Measurements from ENCODE around the gene JPH4.
"Not testable (repeated sequence)": the region's sequence is repeated elsewhere in the genome, so short reads cannot be mapped to it uniquely, and the experiment has no call there.

The JPH4 gene

DNA sequence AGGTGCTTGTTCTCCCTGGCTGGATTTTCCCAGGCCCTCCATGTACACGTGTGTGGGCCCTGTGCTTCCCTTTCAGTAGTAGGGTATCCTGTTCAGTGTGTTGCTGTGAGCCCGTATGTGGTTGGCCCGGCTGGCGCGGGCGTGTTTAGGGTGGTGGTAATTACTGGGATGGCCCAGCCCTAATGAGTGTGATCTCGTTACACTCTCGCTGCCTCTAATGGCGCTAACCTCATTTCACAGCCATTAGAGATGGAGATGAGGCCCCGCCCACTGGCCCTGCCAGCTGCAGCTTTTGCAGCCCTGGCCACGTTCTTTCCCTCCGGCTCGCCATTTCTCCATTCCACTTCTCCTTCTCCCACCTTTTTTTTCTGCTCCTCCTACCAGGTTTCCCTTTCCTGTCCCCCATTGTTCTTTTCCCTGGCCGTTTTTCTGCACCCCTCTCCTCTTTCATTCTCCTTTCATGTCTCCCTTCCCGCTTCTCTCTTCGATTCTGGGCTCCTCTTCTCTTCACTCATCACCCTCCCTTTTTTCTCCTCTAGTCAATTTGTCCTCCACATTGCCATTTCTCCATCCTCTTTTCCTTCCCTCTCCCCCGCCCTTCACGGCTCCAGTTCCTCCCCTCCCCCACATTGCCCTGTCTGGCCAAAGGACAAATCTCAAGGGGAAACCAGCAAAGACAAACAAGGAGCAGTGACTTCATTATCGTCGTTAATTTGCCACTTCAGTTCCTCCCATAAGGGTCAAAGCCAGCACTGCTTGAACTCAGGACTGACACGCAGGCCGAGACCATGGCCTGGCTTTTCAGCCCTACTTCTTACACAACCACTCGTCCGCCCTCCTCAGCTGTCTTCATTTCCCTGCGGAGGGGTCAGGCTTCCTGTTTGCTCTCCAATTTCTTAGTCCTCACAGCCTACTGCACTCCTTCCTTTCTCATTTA lies 33.8 kb downstream of the JPH4 start:
- DNase-seq, result peak; percentile 98

DNA sequence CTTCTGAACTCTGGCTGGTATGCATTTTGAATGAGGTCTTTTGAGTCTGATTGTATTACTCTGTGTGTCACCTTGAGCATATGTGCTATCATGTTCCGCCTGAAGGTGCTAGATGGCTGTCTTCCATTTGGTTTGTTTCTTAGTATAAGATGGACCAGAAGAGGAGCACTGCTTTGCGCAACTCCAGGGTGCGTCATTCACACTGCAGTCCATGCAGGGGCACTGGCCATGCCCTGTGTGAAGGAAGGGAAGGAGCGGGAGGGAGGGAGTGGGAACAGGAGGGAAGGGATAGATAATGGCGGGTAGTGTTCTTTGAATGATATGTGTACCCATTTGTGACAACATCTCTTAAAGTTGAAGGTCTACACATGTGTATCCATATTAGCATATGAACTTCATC lies 35.2 kb downstream of the JPH4 start:
- no peak for DNase-seq

DNA sequence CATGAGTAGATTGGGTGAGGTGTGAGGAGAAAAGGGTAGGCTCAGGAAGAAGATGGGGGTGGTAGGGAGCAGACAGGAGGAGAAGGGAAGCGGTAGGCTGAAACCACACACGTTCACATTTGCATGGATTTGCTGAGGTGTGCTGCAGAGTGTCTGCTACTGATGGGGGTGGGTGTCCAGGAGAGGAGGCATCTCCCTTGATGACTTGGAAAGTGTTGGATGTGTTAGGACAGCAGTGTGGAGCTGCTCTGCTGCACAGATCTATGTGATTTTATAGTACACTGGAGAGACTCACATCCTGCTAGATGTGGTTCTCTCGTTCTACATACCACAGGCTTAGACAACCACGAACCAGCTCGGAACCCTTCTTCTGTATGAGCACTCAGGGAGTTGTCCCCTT lies 36.3 kb downstream of the JPH4 start:
- no peak for DNase-seq

DNA sequence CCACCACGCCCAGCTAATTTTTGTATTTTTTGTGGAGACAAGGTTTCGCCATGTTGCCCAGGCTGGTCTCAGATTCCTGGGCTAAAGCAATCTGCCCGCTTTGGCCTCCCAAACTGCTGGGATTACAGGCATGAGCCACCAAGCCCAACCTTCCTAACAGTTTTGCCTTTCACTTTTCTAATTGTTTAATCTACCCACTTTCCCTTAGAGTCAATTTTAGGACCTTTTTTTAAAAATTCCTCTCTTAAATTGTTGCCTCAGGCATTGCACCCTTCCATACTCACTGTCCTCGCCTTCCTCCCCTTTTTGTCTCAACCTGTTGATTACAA lies 38.5 kb downstream of the JPH4 start:
- DNase-seq, result no peak

DNA sequence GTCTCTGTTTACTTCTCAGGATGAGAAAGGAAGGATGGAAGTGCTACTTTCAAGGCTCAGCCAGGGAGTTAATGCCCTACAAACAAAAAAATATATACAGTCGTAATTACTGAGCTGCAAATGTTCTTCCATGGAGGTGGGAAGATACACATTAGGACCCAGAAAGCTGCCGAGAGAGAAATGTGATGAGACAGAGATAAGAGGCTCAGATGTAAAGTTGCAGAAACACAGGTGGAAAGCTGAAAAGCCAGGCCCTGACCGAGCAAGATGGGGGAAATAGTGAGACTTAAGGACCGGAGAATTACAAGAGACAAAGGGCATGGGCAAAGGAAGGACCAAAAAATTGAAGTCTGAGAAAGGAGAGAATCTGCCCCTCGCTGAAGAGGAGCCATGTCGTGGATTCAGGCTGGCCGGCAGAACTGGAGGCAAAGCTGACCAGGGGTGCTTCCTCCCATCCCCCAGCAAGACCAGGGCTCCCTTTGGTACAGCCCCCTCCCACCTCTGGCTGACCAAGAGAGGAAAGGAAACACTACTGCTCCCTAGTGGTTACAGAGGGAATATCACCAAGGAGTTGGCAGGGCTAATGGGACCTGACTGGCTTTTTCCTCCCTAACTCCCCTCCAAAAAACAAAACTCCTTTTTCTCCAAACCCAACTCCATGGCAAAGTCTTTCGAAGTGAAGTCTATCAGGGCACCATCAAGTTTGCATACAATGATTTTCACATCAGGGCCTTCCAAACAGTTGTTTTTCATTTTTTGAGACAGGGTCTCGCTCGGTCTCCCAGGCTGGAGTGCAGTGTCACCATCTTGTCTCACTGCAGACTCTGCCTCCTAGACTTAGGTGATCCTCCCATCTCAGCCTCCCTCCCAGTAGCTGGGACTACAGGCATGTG lies 39.1 kb downstream of the JPH4 start:
- peak; percentile 18 for DNase-seq

DNA sequence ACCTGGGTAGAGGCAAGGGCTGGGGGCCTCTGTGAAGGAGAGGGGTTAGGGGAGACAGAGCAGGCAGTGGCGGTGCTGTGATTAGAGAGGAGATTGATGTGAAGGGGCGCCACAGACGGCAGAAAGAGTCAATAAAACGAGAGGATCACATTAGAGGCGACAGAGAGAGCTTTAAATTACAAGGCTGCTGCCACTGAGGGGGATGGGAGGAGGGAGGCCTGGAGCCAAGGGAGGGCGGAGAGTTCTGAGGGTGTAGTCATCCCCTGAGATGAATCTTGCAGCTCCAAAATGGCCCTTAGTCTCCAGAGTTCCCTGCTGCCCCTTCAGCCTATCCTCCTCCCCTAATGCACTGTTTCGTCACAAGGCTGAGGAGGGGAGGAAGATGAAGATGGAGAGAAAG lies 39.8 kb downstream of the JPH4 start:
- peak; percentile 62 for DNase-seq

DNA sequence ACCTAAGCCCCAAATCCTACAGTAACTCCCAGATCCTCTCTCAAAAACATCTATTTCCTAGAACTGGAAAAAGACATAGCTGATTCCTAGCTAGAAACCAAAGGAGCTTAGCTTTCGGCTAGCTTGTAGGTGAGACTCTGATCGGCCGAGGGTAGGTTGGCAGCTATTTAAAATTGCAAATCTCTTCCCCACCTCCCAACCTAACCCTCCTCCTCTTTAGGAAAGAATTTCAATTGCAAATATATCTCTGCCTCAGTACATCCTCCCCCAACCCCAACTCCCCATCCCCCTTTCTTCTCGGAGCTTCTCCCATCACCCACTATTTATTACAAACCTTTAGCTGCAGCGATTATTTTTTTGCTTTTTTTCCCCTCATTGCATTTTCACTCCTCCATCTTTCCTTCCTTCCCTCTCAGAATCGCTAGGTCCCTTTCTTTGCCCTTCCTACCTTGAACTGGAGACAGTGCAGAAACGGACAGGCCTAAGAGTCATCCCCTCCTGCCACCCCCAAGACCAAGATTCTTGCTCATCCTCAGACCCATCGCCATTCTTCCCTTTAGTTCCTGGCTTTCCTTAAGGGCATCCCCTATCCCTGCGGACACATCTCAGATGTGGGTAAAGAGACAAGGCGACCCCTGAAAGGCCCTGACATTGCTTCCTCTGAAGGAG lies 40.4 kb downstream of the JPH4 start:
- no peak for DNase-seq

DNA sequence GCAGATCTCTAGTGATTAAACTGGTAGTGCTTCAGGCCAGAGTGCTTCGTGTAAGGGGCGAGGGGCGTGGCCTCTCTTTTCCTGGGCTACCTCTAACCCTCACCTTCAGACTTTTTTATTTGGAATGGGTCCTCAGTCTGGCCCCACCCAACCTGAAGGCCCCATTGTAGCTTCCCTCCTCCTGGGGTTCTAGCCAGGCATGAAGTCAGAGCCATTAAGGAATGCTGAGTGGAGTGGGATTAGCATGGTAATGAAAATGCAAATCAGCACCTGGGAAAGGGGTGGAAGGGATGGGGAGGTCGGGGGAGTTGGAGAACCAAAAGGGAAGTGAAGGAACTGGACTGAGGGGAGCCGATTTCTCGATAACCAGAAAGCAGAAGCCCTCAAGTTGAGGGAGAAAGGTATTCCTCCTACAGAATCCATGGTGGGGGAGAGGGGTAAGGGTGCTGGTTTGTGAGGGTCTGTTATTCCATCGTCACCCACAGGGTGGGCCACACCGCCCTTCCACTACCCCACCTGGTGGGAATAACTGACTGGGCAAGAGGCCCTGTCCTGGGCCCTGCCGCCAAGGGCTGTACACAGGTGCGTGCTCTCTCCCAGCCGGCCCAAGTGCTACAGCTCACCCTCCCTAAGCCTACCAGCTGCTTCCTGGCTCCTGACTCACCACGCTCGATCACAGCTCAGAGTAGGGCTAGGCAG lies 41.1 kb downstream of the JPH4 start:
- DNase-seq, result no peak

DNA sequence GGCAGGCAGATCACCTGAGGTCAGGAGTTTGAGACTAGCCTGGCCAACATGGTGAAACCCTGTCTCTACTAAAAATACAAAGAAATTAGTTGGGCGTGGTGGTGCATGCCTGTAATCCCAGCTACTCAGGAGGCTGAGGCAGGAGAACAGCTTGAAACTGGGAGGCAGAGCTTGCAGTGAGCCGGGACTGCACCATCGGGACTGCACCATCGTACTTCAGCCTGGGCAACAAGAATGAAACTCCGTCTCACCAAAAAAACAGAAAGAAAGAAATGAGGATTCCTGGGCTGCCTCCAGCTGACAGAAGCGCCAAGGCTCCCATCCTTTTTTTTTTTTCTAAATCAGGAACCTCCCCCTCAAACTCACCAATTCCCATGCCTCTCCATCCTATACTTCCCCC lies 41.7 kb downstream of the JPH4 start:
- DNase-seq, result not testable (repeated sequence)

DNA sequence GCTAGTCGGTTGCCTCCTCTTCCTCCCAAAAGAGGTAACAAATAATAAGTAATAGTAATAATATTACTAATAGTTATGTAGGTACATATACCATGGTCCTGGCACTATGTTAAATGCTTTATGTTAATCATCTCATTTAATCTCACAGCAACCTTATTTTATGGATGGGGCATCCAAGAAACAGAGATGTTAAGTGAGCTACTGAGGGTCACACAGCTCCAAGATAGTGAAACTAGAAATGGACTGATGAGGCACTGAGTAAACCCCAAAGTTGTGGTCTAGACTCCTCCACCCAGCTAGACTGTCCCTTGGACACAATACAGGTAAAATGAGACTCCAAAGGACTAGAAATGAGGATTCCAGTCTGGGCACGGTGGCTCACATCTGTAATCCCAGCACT lies 42.1 kb downstream of the JPH4 start:
- no peak for DNase-seq

DNA sequence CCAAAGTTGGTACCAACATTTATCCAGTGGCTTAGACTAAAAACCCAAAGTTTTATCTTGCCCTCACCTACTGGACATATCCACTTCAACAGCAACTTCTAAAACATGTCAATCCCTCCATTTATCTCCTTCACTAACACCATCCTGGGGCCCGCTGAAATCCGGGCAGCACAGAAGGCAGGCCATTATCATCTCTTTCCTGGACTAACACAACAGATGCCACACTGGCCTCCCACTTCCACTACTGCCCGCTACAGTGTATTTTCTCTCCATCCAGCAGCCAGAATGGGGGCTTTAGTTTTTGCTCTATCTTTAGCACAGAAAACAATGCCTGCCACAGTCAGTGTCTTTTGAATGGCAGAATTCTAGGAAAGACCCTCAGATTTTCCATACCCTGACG lies 42.6 kb downstream of the JPH4 start:
- DNase-seq, result no peak

DNA sequence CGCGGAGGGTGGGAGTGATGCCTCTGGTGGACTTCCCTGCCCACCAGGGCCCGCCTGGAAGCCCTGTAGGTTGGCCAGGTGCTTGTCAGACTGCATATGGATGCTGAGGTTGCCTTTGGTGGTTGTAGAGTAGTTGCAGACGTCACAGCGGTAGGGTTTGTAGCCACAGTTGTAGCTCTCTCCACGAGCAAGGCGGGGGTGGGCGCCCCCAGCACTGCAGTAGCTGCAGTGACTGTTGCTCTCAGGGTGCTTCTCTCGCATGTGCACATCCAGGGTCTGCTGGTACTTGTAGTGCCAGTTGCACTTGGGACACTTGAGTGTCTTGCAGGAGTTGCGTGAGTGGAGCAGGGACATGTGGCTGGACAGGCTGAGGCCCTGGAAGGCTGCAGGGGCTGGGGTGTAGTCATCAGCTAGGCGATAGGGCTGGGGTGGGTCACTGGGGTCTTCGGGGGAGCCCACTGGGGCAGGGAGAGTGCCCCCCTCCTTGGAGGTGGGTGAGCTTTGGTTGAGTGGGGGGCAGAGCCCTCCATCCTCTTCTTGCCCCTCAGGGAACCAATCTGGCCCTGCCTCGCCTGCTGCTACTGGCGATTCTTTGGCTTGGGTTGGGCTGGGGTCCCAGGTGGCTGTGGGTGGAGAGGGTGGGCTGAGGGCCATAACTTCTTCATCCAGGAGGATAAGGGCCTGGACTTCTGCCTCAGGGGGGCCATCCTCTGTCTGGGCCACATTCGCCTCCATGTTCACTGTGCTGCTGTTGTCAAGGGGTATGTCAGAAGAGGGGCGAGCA lies 44.7 kb downstream of the JPH4 start:
- no peak for DNase-seq

DNA sequence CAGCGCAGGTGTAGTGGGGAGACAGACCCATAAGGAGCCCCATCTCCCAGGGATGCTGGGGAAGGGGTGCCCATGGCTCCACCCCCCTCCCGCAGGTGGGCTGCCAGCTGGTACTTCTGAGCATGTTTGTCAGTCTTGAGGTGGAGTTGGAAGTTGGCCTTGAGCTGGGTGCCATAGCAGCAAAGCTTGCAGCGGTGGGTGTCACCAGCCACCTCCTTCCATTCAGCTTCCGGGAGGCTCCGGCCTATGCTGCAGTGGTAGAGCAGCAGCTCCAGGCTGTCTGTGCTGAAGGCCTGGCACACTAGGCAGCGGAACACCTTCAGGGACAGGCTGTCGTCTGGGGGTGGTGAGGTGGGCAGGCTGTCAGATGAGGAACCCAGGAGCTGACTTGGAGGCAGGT lies 45.9 kb downstream of the JPH4 start:
- DNase-seq, result no peak

DNA sequence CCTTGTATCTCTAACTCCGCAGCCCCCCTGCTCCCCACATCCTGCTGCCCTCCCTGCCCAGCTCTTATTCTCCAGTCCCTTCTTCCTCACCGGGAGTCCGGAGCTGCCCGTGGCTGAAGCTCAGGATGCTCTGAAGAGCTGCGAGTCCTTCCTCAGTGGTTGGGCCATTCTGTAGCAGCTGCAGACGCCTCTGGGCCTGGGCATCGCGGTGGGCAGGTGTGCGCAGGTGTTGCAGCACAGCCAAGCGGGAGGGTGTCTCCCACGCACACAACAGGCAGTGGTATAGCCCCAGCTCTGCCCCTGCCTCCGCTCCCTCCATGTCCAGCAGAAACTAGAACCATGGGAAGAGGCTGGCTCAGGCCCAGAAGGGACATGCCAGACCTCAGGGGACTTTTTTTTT lies 47.2 kb downstream of the JPH4 start:
- DNase-seq, result no peak

DNA sequence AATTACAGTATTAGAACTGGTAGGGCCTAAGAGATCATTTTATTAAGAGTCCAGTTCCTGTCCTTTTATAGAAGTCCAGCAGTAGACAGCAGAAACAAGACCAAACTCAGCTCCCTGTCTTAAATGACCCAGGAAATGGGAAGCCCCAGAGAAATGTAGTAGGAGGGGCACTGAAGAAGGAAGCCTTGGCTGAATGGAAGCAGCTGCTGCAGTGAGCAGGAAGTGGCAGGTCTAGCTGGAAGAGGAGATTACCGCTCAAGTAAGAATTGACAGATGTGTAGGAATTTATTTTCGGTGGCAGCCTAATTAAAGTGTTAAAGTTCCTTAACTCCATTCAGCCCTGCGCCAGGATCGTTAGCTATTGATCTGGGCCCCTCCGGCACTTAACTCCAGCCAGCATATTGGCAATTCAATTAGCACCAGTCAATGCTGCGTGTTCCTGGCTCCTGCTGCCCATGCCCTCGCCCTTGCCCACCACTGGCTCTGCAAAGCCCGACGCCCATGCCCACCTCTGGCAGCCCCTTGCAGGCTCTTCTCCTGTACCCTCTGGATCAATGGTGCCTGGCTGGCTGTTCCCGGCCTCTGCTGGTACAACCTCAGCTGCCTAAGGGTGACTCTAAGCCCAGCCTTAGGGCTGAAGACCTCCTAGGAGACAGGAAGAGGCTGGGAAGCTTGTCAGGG lies 48.1 kb downstream of the JPH4 start:
- no peak for DNase-seq

DNA sequence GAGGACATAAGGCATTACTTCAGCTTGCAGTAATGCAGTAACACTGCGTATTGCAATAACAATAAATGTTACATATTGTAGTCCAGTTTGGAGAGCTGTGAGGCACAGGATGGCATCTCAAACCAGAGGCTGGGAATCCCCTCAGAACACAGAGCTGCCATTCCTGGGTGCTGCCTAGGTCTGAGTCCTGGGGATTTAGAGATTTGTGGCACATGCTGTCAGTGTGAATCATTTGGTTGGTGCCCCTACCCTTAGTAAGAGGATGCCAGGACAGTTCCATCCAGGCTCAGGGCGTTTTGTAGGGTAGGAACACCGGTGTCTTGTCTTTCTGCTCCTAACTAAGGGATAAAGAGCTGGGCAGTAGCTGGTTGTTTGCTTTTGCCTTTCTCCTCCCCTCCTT lies 49.6 kb downstream of the JPH4 start:
- no peak for DNase-seq

DNA sequence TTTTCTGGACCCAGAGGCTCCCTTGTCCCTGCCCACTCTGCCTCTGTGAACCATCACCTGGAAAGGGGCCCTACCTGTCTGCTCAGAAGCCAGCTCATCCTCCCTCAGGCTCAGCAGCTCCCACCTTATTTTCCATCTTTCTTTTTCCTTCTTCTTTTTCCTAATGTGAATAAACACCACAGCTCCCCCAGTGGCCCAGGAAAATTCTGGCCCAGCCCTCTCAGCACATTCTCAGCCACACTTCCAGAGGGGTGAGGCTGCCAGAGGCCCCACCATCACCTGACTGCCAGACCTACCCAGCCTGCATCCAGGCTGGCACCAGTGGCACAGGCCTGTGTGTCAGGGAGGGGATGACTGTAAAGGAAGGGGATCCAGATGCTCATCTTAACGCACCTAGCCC lies 50.0 kb downstream of the JPH4 start:
- DNase-seq, result no peak

DNA sequence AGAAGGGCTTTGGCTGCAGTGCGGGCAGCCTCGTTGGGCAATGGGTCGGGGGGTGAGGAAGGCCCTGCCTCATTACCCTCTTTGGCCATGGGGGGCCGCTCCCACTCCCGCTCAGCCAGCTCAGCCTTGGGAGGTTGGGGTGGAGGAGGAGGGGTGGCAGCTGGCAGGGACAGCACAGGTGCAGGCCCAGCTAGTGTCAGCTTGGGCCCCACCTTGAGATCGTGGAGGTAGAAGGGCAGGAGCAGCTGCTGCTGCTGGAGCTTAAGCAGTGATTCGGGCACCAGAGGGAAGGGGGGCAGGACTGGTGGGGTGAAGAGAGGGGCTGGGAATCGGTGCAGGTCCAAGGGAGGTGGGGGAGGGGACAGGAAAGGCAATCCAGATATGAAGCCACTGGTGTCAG lies 53.0 kb downstream of the JPH4 start:
- DNase-seq, result no peak

DNA sequence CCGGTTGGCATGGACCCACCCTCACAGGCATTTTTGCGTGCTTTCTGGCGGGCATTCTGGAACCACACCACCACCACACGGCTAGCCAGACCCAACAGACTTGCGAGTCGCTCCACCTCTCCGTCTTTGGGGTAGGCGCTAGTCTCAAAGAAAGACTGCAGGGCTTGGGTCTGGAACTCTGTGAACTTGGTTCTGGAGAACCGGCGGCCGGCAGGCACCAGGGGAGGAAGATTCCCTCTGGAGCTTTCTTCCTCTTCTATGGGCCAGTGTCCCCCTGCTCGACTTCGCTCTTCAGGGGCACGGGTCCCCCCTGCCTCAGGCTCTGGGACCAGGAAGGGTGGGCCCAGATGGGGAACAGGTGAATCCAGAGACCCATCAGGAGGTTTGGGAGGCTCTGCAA lies 53.6 kb downstream of the JPH4 start:
- no peak for DNase-seq

DNA sequence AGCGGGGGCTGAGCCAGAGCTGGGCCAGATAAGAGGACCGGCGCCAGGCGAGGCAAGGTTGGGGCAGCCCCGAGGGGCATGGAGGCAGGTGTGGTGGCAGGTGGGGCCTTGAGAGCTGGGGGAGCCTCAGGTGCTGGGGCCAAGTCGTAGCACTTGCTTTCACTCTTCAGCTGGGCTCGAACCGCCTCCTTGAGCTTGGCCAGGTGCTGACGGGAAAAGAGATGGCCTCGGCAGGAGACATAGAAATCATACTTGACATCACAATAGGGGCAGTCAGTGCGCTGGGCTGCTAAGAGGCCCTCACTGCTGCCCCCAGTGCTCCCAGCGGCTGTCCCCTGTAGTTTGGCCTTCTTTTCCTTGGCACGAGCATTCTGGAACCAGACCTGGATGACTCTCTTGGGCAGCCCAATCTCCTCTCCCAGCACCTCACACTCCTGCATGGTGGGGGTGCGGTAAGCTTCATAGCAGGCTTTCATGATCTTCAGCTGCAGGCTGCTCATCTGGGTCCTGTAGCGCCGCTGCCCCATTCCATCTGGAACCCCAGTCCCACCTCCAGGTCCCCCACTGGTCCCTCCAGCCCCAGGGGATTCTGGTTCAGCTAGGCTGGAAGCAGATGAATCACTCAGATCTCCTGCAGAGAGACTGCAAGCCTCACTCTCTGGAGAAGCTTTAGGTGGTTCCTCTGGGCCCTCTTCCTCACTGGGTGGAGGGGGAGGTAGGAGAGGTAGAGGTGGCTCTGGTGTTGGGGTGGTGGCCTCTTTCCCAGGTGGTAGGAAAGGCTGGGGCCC lies 55.2 kb downstream of the JPH4 start:
- DNase-seq, result no peak

Data from NCI-H2107 (cell line).